HCT116 (cell line): Measurements from ENCODE around the gene PWP1. TPM values are rescaled to one million over a fixed set of nuclear protein-coding genes. Genes with fewer than 3 reads are reported as not detected.

ENCODE experiments used
- ATAC-seq: fragments of 200-7000 bp; cut with Tn5 transposase; 2 replicates; pipeline ENCODE4 v1.9.1; 2020; ENCODE audit warnings: mild to moderate bottlenecking, moderate library complexity
- BruUV-seq: library from RNA; stranded (reverse); fragments of 400-500 nt; replicated peaks from 2 replicates; lab custom pipeline; 2021; lab: Mats Ljungman, UMichigan
- CTCF ChIA-PET: fragments of 300-600 bp; sonication (Branson Sonifier 250); formaldehyde crosslinking; loops from one replicate; lab custom pipeline; 2021; ENCODE audit warnings: antibody characterized with exemption; lab: Charles Lee
- POLR2A ChIA-PET: fragments of 300-600, 350-600 bp; sonication (Branson Sonifier 250); formaldehyde crosslinking; loops from one replicate; lab custom pipeline; 2021; ENCODE audit warnings: antibody characterized with exemption; lab: Charles Lee
- RAD21 ChIA-PET, 2 experiments: fragments of 300-600 bp; sonication (Branson Sonifier 250); formaldehyde crosslinking; loops; one replicate each; lab custom pipeline; 2023; ENCODE audit warnings: low total read pairs in 2 of 2; ENCODE audit not compliant: uncharacterized antibody in 2 of 2, unreplicated experiment in 2 of 2, low non-redundant PET in 1 of 2; lab: Charles Lee
- DNase-seq: peaks from one replicate; pipeline ENCODE4 v3.0.0-alpha.2; 2010; ENCODE audit warnings: low read depth, low spot score
- H2AFZ ChIP-seq: fragments of 200-600 bp; shearing (Covaris generic), sonication (generic); 2 replicates; pipeline ENCODE4 v1.6.1; 2017; ENCODE audit warnings: low read depth, mixed run types, mixed read lengths, antibody characterized with exemption, low read length; ENCODE audit not compliant: poor library complexity, severe bottlenecking
- H3K27ac ChIP-seq: 2 replicates; pipeline ENCODE4 v1.5.1; 2012; ENCODE audit warnings: low read depth, low read length
- H3K27me3 ChIP-seq: fragments of 200-600 bp; sonication (generic); 2 replicates; pipeline ENCODE4 v1.6.1; 2016; ENCODE audit warnings: mixed run types, low read length, mixed read lengths; ENCODE audit not compliant: insufficient read depth
- H3K36me3 ChIP-seq, 2 experiments: fragments of 200-500 bp in 1 of 2; fragments of 200-600 bp in 1 of 2; sonication (Bioruptor generic) in 1 of 2; sonication (generic) in 1 of 2; 2 replicates each; pipeline versions ENCODE4 v1.5.1 to v1.6.1; 2014 to 2016; ENCODE audit warnings: low read length in 2 of 2, inconsistent platforms in 1 of 2, mixed read lengths in 1 of 2, mixed run types in 1 of 2; ENCODE audit not compliant: insufficient read depth in 2 of 2, control insufficient read depth in 1 of 2
- H3K4me1 ChIP-seq, 2 experiments: fragments of 200-600 bp in 1 of 2; sonication (generic) in 1 of 2; 2 replicates each; pipeline versions ENCODE4 v1.5.1 to v1.6.1; 2012 to 2017; ENCODE audit warnings: low read length in 2 of 2, inconsistent platforms in 1 of 2, mild to moderate bottlenecking in 1 of 2, mixed read lengths in 1 of 2, mixed run types in 1 of 2, moderate library complexity in 1 of 2; ENCODE audit not compliant: insufficient read depth in 2 of 2, control insufficient read depth in 1 of 2
- H3K4me2 ChIP-seq: fragments of 200-600 bp; sonication (generic); 2 replicates; pipeline ENCODE4 v1.6.1; 2017; ENCODE audit warnings: mixed run types, low read length, mixed read lengths
- H3K4me3 ChIP-seq, 2 experiments: fragments of 200-600 bp in 1 of 2; sonication (generic) in 1 of 2; replicated peaks in 1 of 2; 2 replicates each; pipeline ENCODE4 v1.5.1; 2011 to 2016; ENCODE audit warnings: low read length in 2 of 2, control low read depth in 1 of 2, low read depth in 1 of 2, mild to moderate bottlenecking in 1 of 2, mixed read lengths in 1 of 2, mixed run types in 1 of 2
- H3K79me2 ChIP-seq: fragments of 200-600 bp; sonication (generic); 2 replicates; pipeline ENCODE4 v1.6.1; 2017; ENCODE audit warnings: mild to moderate bottlenecking, mixed run types, low read length, moderate library complexity, mixed read lengths; ENCODE audit not compliant: insufficient read depth
- H3K9ac ChIP-seq: fragments of 200-600 bp; sonication (generic); 2 replicates; pipeline ENCODE4 v1.6.1; 2016; ENCODE audit warnings: low read length, mixed read lengths
- H3K9me2 ChIP-seq: fragments of 200-600 bp; sonication (generic), shearing (Covaris generic); 2 replicates; pipeline ENCODE4 v1.6.1; 2017; ENCODE audit warnings: mixed run types, mild to moderate bottlenecking, moderate library complexity; ENCODE audit not compliant: insufficient read depth
- H3K9me3 ChIP-seq, 2 experiments: fragments of 200-500 bp in 1 of 2; fragments of 200-600 bp in 1 of 2; sonication (Bioruptor generic) in 1 of 2; sonication (generic) in 1 of 2; 2 replicates each; pipeline ENCODE4 v1.6.1; 2014 to 2017; ENCODE audit warnings: low read length in 2 of 2, mixed read lengths in 2 of 2, inconsistent platforms in 1 of 2, low read depth in 1 of 2, mild to moderate bottlenecking in 1 of 2, mixed run types in 1 of 2, moderate library complexity in 1 of 2; ENCODE audit not compliant: control insufficient read depth in 1 of 2, insufficient read depth in 1 of 2
- H4K20me1 ChIP-seq: fragments of 200-600 bp; sonication (generic), shearing (Covaris generic); 2 replicates; pipeline ENCODE4 v1.6.1; 2017; ENCODE audit warnings: mixed run types, mild to moderate bottlenecking, moderate library complexity; ENCODE audit not compliant: insufficient read depth
- EGR1 ChIP-seq: IDR thresholded peaks from 2 replicates; pipeline ENCODE4 v1.6.1; 2012; ENCODE audit warnings: low read depth
- ELF1 ChIP-seq: IDR thresholded peaks from 2 replicates; pipeline ENCODE4 v1.6.1; 2012; ENCODE audit warnings: low read depth, borderline replicate concordance
- EZH2 ChIP-seq: fragments of 200-600 bp; sonication (generic); IDR thresholded peaks from 2 replicates; pipeline ENCODE4 v1.6.1; 2017; ENCODE audit warnings: antibody characterized with exemption, mixed run types
- FOSL1 ChIP-seq: IDR thresholded peaks from 2 replicates; pipeline ENCODE4 v1.6.1; 2012; ENCODE audit warnings: low read depth
- JUND ChIP-seq: IDR thresholded peaks from 2 replicates; pipeline ENCODE4 v1.6.1; 2012
- POLR2A ChIP-seq: IDR thresholded peaks from 2 replicates; pipeline ENCODE4 v1.7.0; 2011; ENCODE audit warnings: borderline replicate concordance; ENCODE audit not compliant: insufficient read depth, insufficient read length; ENCODE audit errors: extremely low read depth
- POLR2AphosphoS5 ChIP-seq: IDR thresholded peaks from 2 replicates; pipeline ENCODE4 v1.6.1; 2011; ENCODE audit warnings: mild to moderate bottlenecking, low read depth, low read length, moderate library complexity
- SIN3A ChIP-seq: IDR thresholded peaks from 2 replicates; pipeline ENCODE4 v1.6.1; 2012; ENCODE audit warnings: low read depth
- SRF ChIP-seq: IDR thresholded peaks from 2 replicates; pipeline ENCODE4 v1.6.1; 2012; ENCODE audit warnings: low read depth
- TCF7L2 ChIP-seq: IDR thresholded peaks from 2 replicates; pipeline ENCODE4 v1.7.0; 2011; ENCODE audit warnings: borderline replicate concordance, inconsistent platforms; ENCODE audit not compliant: insufficient read depth, insufficient read length; ENCODE audit errors: extremely low read depth
- YY1 ChIP-seq: IDR thresholded peaks from 2 replicates; pipeline ENCODE4 v1.6.1; 2011; ENCODE audit warnings: low read length, low read depth, moderate library complexity, mild to moderate bottlenecking; ENCODE audit not compliant: insufficient replicate concordance; ENCODE audit errors: extremely low read depth
- ZBTB33 ChIP-seq: IDR thresholded peaks from 2 replicates; pipeline ENCODE4 v1.6.1; 2011; ENCODE audit warnings: mild to moderate bottlenecking, low read length, moderate library complexity; ENCODE audit not compliant: insufficient replicate concordance; ENCODE audit errors: extremely low read depth
- ZFX ChIP-seq: fragments of 450-650 bp; IDR thresholded peaks from 2 replicates; pipeline ENCODE4 v1.6.1; 2017
- ZNF274 ChIP-seq: fragments of 200-500 bp; sonication (Bioruptor generic); IDR thresholded peaks from 2 replicates; pipeline ENCODE4 v1.6.1; 2014; ENCODE audit warnings: mild to moderate bottlenecking, low read depth, low read length, inconsistent platforms
- intact Hi-C: fragments of 100-400 bp; cut with micrococcal nuclease; formaldehyde crosslinking; loops from 2 replicates; pipeline ENCODE4 v1.10.0; 2022
- total RNA-seq: library from RNA; stranded (reverse); gene quantifications from one replicate; pipeline ENCODE4 v1.2.1, GENCODE V29; 2021; ENCODE audit not compliant: unreplicated experiment
- TF ChIP-seq, protein P1 (sequence below): IDR thresholded peaks from 2 replicates; pipeline ENCODE4 v1.6.1; 2012; ENCODE audit warnings: low read depth
- TF ChIP-seq, protein P2 (sequence below): IDR thresholded peaks from 2 replicates; pipeline ENCODE4 v1.6.1; 2012

PWP1 gene
- total RNA-seq, 1 experiment from 2014 or later, result 48.2 TPM

DNA sequence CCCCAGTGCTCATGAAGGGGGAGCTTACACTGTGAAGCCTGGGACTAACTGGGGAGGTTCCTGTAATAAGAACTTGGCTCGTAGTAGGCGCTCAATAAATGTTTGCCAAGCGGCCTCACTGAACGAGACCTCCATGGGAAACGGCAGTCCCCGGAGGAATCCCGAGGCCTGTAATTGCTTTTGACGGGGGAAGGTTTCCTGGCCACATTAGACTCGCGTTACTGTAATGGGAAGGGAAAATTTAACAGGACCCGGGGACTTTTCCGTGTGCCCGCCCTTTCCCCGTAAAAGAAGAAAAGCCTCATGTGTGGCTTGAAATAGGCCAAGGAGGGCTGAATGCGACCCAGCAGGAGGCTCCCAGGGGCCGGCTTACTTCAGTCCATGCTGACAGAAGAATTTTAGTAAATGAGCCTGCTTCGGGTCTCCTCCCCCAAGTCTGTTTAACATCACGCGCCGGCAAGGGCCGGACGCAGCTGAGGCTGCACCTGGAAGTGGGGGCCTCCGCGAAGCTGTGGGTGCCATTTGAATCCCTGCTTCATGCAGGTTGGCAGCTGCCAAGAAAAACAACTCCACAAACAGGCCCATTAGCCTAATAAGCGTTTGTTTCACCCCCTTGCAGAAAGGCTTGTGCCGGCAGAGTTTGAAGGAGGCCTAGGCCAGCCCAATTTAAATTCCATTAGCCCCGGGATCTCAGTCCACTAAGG lies 39.8 kb upstream of the PWP1 start:
- BruUV-seq, result no TSS peak
- no peak overlapping the region for H3K9ac ChIP-seq
- no peak overlapping the region for H2AFZ ChIP-seq
- TF ChIP-seq FOSL1 (no peak), SIN3A (no peak)
- TF ChIP-seq, all 23 proteins: peak for 0
- ChIA-PET RAD21 (no interaction called here), POLR2A (no interaction called here), CTCF (no interaction called here)
- ATAC-seq, result no peak
- no peak overlapping the region for H3K27ac ChIP-seq
- no peak for DNase-seq
- H3K79me2 ChIP-seq, result no peaks in the 10 kb centered on the region
- intact Hi-C loops, result no loop called here
- H3K4me2 ChIP-seq, result no peak overlapping the region
- H4K20me1 ChIP-seq, result no peaks in the 10 kb centered on the region
- H3K9me3 ChIP-seq, result no peaks in the 10 kb centered on the region
- no peaks in the 10 kb centered on the region for H3K27me3 ChIP-seq
- no peaks in the 10 kb centered on the region for H3K9me2 ChIP-seq
- no peaks in the 10 kb centered on the region for H3K4me1 ChIP-seq
- H3K36me3 ChIP-seq, result no peaks in the 10 kb centered on the region
- no peak overlapping the region for H3K4me3 ChIP-seq

DNA sequence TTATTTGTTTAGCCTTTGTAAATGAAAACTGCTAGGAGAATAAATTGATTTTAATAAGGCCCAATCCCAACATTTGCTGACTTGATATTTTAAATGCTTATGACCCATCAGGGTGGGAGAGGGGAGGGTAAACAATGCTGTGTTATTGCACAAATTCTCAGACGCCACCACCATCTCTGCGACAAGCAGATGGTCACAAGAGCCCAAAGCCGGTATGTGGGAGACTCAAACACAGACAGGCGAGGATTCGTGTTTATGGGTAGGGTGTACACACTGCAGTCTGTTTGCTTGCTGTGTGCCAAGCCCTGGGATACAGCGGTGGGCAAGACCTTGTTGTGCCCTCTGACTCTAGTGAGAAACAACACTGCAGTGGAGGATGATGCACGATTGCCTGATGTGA lies 39.2 kb upstream of the PWP1 start:
- no peaks in the 10 kb centered on the region for H3K27me3 ChIP-seq
- TF ChIP-seq, protein P1, sequence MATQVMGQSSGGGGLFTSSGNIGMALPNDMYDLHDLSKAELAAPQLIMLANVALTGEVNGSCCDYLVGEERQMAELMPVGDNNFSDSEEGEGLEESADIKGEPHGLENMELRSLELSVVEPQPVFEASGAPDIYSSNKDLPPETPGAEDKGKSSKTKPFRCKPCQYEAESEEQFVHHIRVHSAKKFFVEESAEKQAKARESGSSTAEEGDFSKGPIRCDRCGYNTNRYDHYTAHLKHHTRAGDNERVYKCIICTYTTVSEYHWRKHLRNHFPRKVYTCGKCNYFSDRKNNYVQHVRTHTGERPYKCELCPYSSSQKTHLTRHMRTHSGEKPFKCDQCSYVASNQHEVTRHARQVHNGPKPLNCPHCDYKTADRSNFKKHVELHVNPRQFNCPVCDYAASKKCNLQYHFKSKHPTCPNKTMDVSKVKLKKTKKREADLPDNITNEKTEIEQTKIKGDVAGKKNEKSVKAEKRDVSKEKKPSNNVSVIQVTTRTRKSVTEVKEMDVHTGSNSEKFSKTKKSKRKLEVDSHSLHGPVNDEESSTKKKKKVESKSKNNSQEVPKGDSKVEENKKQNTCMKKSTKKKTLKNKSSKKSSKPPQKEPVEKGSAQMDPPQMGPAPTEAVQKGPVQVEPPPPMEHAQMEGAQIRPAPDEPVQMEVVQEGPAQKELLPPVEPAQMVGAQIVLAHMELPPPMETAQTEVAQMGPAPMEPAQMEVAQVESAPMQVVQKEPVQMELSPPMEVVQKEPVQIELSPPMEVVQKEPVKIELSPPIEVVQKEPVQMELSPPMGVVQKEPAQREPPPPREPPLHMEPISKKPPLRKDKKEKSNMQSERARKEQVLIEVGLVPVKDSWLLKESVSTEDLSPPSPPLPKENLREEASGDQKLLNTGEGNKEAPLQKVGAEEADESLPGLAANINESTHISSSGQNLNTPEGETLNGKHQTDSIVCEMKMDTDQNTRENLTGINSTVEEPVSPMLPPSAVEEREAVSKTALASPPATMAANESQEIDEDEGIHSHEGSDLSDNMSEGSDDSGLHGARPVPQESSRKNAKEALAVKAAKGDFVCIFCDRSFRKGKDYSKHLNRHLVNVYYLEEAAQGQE, result no peak
- TF ChIP-seq FOSL1, result no peak
- TF ChIP-seq TCF7L2, result no peak
- TF ChIP-seq ZNF274, result no peak
- no peak for TF ChIP-seq POLR2AphosphoS5
- TF ChIP-seq, protein P2, sequence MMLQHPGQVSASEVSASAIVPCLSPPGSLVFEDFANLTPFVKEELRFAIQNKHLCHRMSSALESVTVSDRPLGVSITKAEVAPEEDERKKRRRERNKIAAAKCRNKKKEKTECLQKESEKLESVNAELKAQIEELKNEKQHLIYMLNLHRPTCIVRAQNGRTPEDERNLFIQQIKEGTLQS, result no peak
- TF ChIP-seq EGR1, result no peak
- no peak for TF ChIP-seq ELF1
- TF ChIP-seq JUND, result no peak
- TF ChIP-seq YY1, result no peak
- no peak for TF ChIP-seq POLR2A
- no peak for TF ChIP-seq SRF
- no peak for TF ChIP-seq ZFX
- no peak for TF ChIP-seq ZBTB33
- TF ChIP-seq EZH2, result no peak
- DNase-seq, result no peak
- H3K4me3 ChIP-seq, result no peak overlapping the region
- no peaks in the 10 kb centered on the region for H3K4me1 ChIP-seq
- no peak overlapping the region for H3K9ac ChIP-seq
- ChIA-PET POLR2A (no interaction called here), RAD21 (no interaction called here), CTCF (no interaction called here)
- H4K20me1 ChIP-seq, result no peaks in the 10 kb centered on the region
- H3K9me2 ChIP-seq, result no peaks in the 10 kb centered on the region
- BruUV-seq, result no TSS peak
- no peak overlapping the region for H3K27ac ChIP-seq
- ATAC-seq, result no peak
- no peaks in the 10 kb centered on the region for H3K79me2 ChIP-seq
- no peaks in the 10 kb centered on the region for H3K9me3 ChIP-seq
- H3K4me2 ChIP-seq, result no peak overlapping the region
- H3K36me3 ChIP-seq, result no peaks in the 10 kb centered on the region
- H2AFZ ChIP-seq, result no peak overlapping the region
- intact Hi-C loops, result no loop called here
